LNCAP (cell line): Measurements from ENCODE around the gene GLRA3.

Experiments
- CTCF ChIP-seq: fragments of 450-650 bp; IDR thresholded peaks from 2 replicates; pipeline ENCODE4 v1.5.1; 2017; ENCODE audit warnings: mild to moderate bottlenecking

Gene GLRA3

GRCh38 chr4:174646326-174646725 is 182.7 kb downstream of the GLRA3 start:
- TF ChIP-seq CTCF, result no peak

- TF ChIP-seq CTCF, result no peak
Observed at GRCh38 chr4:174640146-174640545, 188.9 kb downstream of the GLRA3 start.

- TF ChIP-seq CTCF, result no peak
Observed at GRCh38 chr4:174635732-174636131, 193.3 kb downstream of the GLRA3 start.

- no peak for TF ChIP-seq CTCF
Observed at GRCh38 chr4:174633399-174633798, 195.6 kb downstream of the GLRA3 start.

GRCh38 chr4:174631901-174632758 is 196.9 kb downstream of the GLRA3 start:
- peak; percentile 75 for TF ChIP-seq CTCF

- TF ChIP-seq CTCF, result no peak
Observed at GRCh38 chr4:174629265-174629664, 199.8 kb downstream of the GLRA3 start.

- no peak for TF ChIP-seq CTCF
Observed at GRCh38 chr4:174628191-174628590, 200.9 kb downstream of the GLRA3 start.

GRCh38 chr4:174627473-174627872 is 201.6 kb downstream of the GLRA3 start:
- no peak for TF ChIP-seq CTCF
